Mesenchymal stem cell (in vitro differentiated cells and primary cell): ENCODE results near the gene FBXW11.

ENCODE experiments used
- DNase-seq: peaks from one replicate; pipeline ENCODE4 v3.0.0-alpha.2; 2013
- H2AFZ ChIP-seq: one replicate; pipeline ENCODE4 v1.6.1; 2013; ENCODE audit warnings: low read depth, mild to moderate bottlenecking, control low read depth, inconsistent platforms, low read length, moderate library complexity
- H2AK5ac ChIP-seq: 2 replicates; pipeline ENCODE4 v1.6.1; 2013; ENCODE audit warnings: low read length, moderate library complexity, mild to moderate bottlenecking, inconsistent platforms; ENCODE audit not compliant: severe bottlenecking
- H2BK120ac ChIP-seq: one replicate; pipeline ENCODE4 v1.6.1; 2013; ENCODE audit warnings: low read depth, mild to moderate bottlenecking, inconsistent platforms, low read length, moderate library complexity
- H2BK12ac ChIP-seq, 2 experiments: one replicate each; pipeline ENCODE4 v1.6.1; 2013; ENCODE audit warnings: inconsistent platforms in 2 of 2, low read length in 2 of 2, mild to moderate bottlenecking in 2 of 2, moderate library complexity in 2 of 2, control low read depth in 1 of 2
- H2BK15ac ChIP-seq: one replicate; pipeline ENCODE4 v1.6.1; 2013; ENCODE audit warnings: mild to moderate bottlenecking, low read depth, inconsistent platforms; ENCODE audit not compliant: poor library complexity, severe bottlenecking
- H2BK5ac ChIP-seq: 2 replicates; pipeline ENCODE4 v1.6.1; 2013; ENCODE audit warnings: low read depth, mild to moderate bottlenecking, low read length, control low read depth, inconsistent platforms; ENCODE audit not compliant: poor library complexity, severe bottlenecking
- H3K14ac ChIP-seq, 2 experiments: one replicate each; pipeline ENCODE4 v1.6.1; 2013; ENCODE audit warnings: inconsistent platforms in 2 of 2, low read length in 2 of 2, control low read depth in 1 of 2, mild to moderate bottlenecking in 1 of 2, moderate library complexity in 1 of 2
- H3K18ac ChIP-seq, 2 experiments: one replicate each; pipeline ENCODE4 v1.6.1; 2013; ENCODE audit warnings: inconsistent platforms in 2 of 2, low read length in 2 of 2, control low read depth in 1 of 2, low read depth in 1 of 2, mild to moderate bottlenecking in 1 of 2
- H3K23ac ChIP-seq, 2 experiments: one replicate each; pipeline ENCODE4 v1.6.1; 2013; ENCODE audit warnings: inconsistent platforms in 2 of 2, low read length in 2 of 2, mild to moderate bottlenecking in 2 of 2, moderate library complexity in 2 of 2, control low read depth in 1 of 2
- H3K27ac ChIP-seq: 2 replicates; pipeline ENCODE4 v1.5.1; 2013; ENCODE audit warnings: mild to moderate bottlenecking, moderate library complexity, low read length, control low read depth, inconsistent platforms; ENCODE audit not compliant: poor library complexity, severe bottlenecking
- H3K27me3 ChIP-seq, 2 experiments: 2 replicates each; pipeline versions ENCODE4 v1.6.1 to v1.7.0; 2013; ENCODE audit warnings: low read length in 2 of 2, mild to moderate bottlenecking in 2 of 2, moderate library complexity in 2 of 2, control low read depth in 1 of 2, inconsistent platforms in 1 of 2; ENCODE audit not compliant: control insufficient read depth in 1 of 2, insufficient read depth in 1 of 2
- H3K36me3 ChIP-seq, 2 experiments: 2 replicates each; pipeline versions ENCODE4 v1.6.1 to v1.7.0; 2013; ENCODE audit warnings: low read length in 2 of 2, control low read depth in 1 of 2, inconsistent platforms in 1 of 2, low read depth in 1 of 2, mild to moderate bottlenecking in 1 of 2; ENCODE audit not compliant: insufficient read depth in 2 of 2, control insufficient read depth in 1 of 2
- H3K4ac ChIP-seq, 2 experiments: one replicate each; pipeline ENCODE4 v1.6.1; 2013; ENCODE audit warnings: inconsistent platforms in 2 of 2, low read length in 2 of 2, mild to moderate bottlenecking in 2 of 2, moderate library complexity in 2 of 2, control low read depth in 1 of 2, low read depth in 1 of 2
- H3K4me1 ChIP-seq: 2 replicates; pipeline ENCODE4 v1.6.1; 2013; ENCODE audit warnings: low read depth, low read length, control low read depth; ENCODE audit not compliant: control insufficient read depth, insufficient read depth
- H3K4me2 ChIP-seq: 2 replicates; pipeline ENCODE4 v1.6.1; 2013; ENCODE audit warnings: low read length, mild to moderate bottlenecking, inconsistent platforms; ENCODE audit not compliant: poor library complexity, severe bottlenecking
- H3K4me3 ChIP-seq, 2 experiments: 2 replicates each; pipeline versions ENCODE4 v1.5.1 to v1.7.0; 2013; ENCODE audit warnings: low read length in 2 of 2, mild to moderate bottlenecking in 2 of 2, control low read depth in 1 of 2, low read depth in 1 of 2; ENCODE audit not compliant: insufficient read depth in 1 of 2
- H3K79me1 ChIP-seq: replicated peaks from 2 replicates; pipeline ENCODE4 v1.6.1; 2013; ENCODE audit warnings: mild to moderate bottlenecking, control low read depth, low read length, inconsistent platforms; ENCODE audit not compliant: poor library complexity, severe bottlenecking
- H3K9ac ChIP-seq: 2 replicates; pipeline ENCODE4 v1.7.0; 2013; ENCODE audit warnings: mild to moderate bottlenecking, low read length, moderate library complexity
- H3K9me3 ChIP-seq: 2 replicates; pipeline ENCODE4 v1.7.0; 2013; ENCODE audit warnings: mild to moderate bottlenecking, low read length; ENCODE audit not compliant: control insufficient read depth
- H4K8ac ChIP-seq: one replicate; pipeline ENCODE4 v1.6.1; 2013; ENCODE audit warnings: inconsistent platforms, mild to moderate bottlenecking, low read length, moderate library complexity
- H4K91ac ChIP-seq: one replicate; pipeline ENCODE4 v1.6.1; 2013; ENCODE audit warnings: mild to moderate bottlenecking, low read length, inconsistent platforms
- WGBS: methylation state at CpG from one replicate; pipeline ENCODE4 v1.1.7; 2013; ENCODE audit warnings: mixed read lengths; 5-methylcytosine and 5-hydroxymethylcytosine counted together

The FBXW11 gene

GRCh38 chr5:171999877-172000276 is 6.6 kb downstream of the FBXW11 start:
- no peak overlapping the region for H3K27ac ChIP-seq
- H4K91ac ChIP-seq = no peak overlapping the region
- no peak overlapping the region for H3K9ac ChIP-seq
- H2BK120ac ChIP-seq = no peak overlapping the region
- peaks cover 6% of the 10 kb centered on the region for H3K4me1 ChIP-seq
- H3K18ac ChIP-seq = no peak overlapping the region
- WGBS = 75% methylated on average over 5 of the region's 5 CpGs
- H3K27me3 ChIP-seq = no peaks in the 10 kb centered on the region
- H2BK5ac ChIP-seq = no peak overlapping the region
- H4K8ac ChIP-seq = no peak overlapping the region
- no peak overlapping the region for H3K23ac ChIP-seq
- H3K4ac ChIP-seq = no peak overlapping the region
- no peak overlapping the region for H2AFZ ChIP-seq
- H2BK12ac ChIP-seq = no peak overlapping the region
- peaks cover 4% of the 10 kb centered on the region for H3K79me1 ChIP-seq
- no peak overlapping the region for H2AK5ac ChIP-seq
- no peak overlapping the region for H3K14ac ChIP-seq
- no peaks in the 10 kb centered on the region for H3K9me3 ChIP-seq
- H3K4me3 ChIP-seq = no peak overlapping the region
- no peak for DNase-seq
- H3K36me3 ChIP-seq = peaks cover 2 to 9% of the 10 kb centered on the region in 2 experiments
- no peak overlapping the region for H2BK15ac ChIP-seq
- H3K4me2 ChIP-seq = no peak overlapping the region

- Histone ChIP-seq H3K18ac (no peak overlapping the region), H2BK120ac (no peak overlapping the region), H3K36me3 (peaks cover 2 to 9% of the 10 kb centered on the region in 2 experiments), H3K4ac (no peak overlapping the region), H3K27ac (no peak overlapping the region), H4K91ac (no peak overlapping the region), H3K27me3 (no peaks in the 10 kb centered on the region), H3K79me1 (peaks cover 4% of the 10 kb centered on the region), H3K4me3 (no peak overlapping the region), H2BK12ac (no peak overlapping the region), H3K9ac (no peak overlapping the region), H3K4me1 (peaks cover 6% of the 10 kb centered on the region), H2AFZ (no peak overlapping the region), H2BK15ac (no peak overlapping the region), H2BK5ac (no peak overlapping the region), H3K14ac (no peak overlapping the region), H3K9me3 (no peaks in the 10 kb centered on the region), H2AK5ac (no peak overlapping the region), H3K4me2 (no peak overlapping the region), H3K23ac (no peak overlapping the region), H4K8ac (no peak overlapping the region)
- WGBS = 100% methylated on average over 2 of the region's 2 CpGs
- DNase-seq = no peak
These were observed 7.3 kb downstream of the FBXW11 start for GRCh38 chr5:171999100-171999499.

- Histone ChIP-seq H2BK120ac (no peak overlapping the region), H3K9me3 (no peaks in the 10 kb centered on the region), H2AK5ac (no peak overlapping the region), H3K79me1 (peaks cover 5% of the 10 kb centered on the region), H2AFZ (no peak overlapping the region), H2BK12ac (no peak overlapping the region), H3K23ac (no peak overlapping the region), H2BK15ac (no peak overlapping the region), H2BK5ac (no peak overlapping the region), H3K14ac (no peak overlapping the region), H3K36me3 (peaks cover 5 to 18% of the 10 kb centered on the region in 2 experiments), H3K9ac (no peak overlapping the region), H3K4ac (no peak overlapping the region), H3K27me3 (no peaks in the 10 kb centered on the region), H3K4me3 (no peak overlapping the region), H4K8ac (no peak overlapping the region), H3K4me1 (peaks cover 6% of the 10 kb centered on the region), H3K18ac (no peak overlapping the region), H3K27ac (no peak overlapping the region), H4K91ac (no peak overlapping the region), H3K4me2 (no peak overlapping the region)
- DNase-seq = no peak
- 82% methylated on average over 2 of the region's 3 CpGs for WGBS
These were observed 9.4 kb downstream of the FBXW11 start for GRCh38 chr5:171997011-171997410.

GRCh38 chr5:171992813-171993212 is 13.6 kb downstream of the FBXW11 start:
- 89% methylated on average over 1 of the region's 2 CpGs for WGBS
- DNase-seq = no peak
- no peak overlapping the region for H3K27ac ChIP-seq

More at GRCh38 chr5:171992813-171993212, 13.6 kb downstream of the FBXW11 start:
- H3K79me1 ChIP-seq = peaks cover 10% of the 10 kb centered on the region
- no peak overlapping the region for H2AFZ ChIP-seq
- H4K91ac ChIP-seq = no peak overlapping the region
- no peak overlapping the region for H3K14ac ChIP-seq
- H3K4ac ChIP-seq = no peak overlapping the region
- H3K9me3 ChIP-seq = no peaks in the 10 kb centered on the region
- no peak overlapping the region for H2BK5ac ChIP-seq
- no peak overlapping the region for H2BK120ac ChIP-seq
- H2BK15ac ChIP-seq = no peak overlapping the region
- H3K9ac ChIP-seq = no peak overlapping the region
- no peak overlapping the region for H3K4me2 ChIP-seq
- H4K8ac ChIP-seq = no peak overlapping the region
- H3K36me3 ChIP-seq = peaks cover 5 to 31% of the 10 kb centered on the region in 2 experiments
- H2BK12ac ChIP-seq = no peak overlapping the region
- H2AK5ac ChIP-seq = no peak overlapping the region
- H3K23ac ChIP-seq = no peak overlapping the region
- no peak overlapping the region for H3K18ac ChIP-seq
- H3K4me1 ChIP-seq = peaks cover 3% of the 10 kb centered on the region
- no peaks in the 10 kb centered on the region for H3K27me3 ChIP-seq
- H3K4me3 ChIP-seq = no peak overlapping the region
